22Rv1 (cell line): ENCODE measurements around the gene GAREM1.

ENCODE experiments used
- ZFX ChIP-seq: fragments of 450-650 bp; IDR thresholded peaks from 2 replicates; pipeline ENCODE4 v1.6.1; 2017; ENCODE audit warnings: antibody characterized with exemption, borderline replicate concordance
- TF ChIP-seq, protein P1 (sequence below): fragments of 450-650 bp; IDR thresholded peaks from 2 replicates; pipeline ENCODE4 v1.5.1; 2017; ENCODE audit warnings: mild to moderate bottlenecking

DNA sequence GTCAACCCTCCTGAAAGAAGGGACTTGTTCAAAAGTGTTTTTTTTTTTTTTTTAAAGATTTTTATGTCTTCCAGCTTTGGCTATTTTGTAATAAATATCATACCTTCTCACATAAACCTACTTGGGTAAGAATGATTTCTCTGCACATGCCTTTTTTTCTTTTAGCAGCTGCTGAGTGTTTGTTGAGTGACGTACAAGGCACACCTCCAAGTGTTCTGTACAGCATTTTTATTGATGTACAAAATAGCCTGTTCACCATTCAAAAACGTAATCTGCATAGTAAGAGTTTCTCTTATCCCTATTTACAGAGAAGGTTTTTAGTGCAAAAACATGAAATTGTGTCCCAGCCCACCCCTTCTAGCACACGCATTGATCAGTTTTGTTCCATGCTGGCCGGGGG, 203.2 kb downstream of the GAREM1 start:
- TF ChIP-seq, protein P1, sequence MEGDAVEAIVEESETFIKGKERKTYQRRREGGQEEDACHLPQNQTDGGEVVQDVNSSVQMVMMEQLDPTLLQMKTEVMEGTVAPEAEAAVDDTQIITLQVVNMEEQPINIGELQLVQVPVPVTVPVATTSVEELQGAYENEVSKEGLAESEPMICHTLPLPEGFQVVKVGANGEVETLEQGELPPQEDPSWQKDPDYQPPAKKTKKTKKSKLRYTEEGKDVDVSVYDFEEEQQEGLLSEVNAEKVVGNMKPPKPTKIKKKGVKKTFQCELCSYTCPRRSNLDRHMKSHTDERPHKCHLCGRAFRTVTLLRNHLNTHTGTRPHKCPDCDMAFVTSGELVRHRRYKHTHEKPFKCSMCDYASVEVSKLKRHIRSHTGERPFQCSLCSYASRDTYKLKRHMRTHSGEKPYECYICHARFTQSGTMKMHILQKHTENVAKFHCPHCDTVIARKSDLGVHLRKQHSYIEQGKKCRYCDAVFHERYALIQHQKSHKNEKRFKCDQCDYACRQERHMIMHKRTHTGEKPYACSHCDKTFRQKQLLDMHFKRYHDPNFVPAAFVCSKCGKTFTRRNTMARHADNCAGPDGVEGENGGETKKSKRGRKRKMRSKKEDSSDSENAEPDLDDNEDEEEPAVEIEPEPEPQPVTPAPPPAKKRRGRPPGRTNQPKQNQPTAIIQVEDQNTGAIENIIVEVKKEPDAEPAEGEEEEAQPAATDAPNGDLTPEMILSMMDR, result no peak
- TF ChIP-seq ZFX, result no peak
